Smooth muscle cell (in vitro differentiated cells): ENCODE results near the gene PRDM16. TPM values are rescaled to one million over a fixed set of nuclear protein-coding genes. Genes with fewer than 3 reads are reported as not detected.

ENCODE experiments used
- DNase-seq: peaks from one replicate; lab custom pipeline; 2025; ENCODE audit not compliant: unreplicated experiment; lab: John Stamatoyannopoulos, UW
- H2AFZ ChIP-seq: fragments of 200-600 bp; sonication (generic); 2 replicates; pipeline ENCODE4 v1.6.0; 2016; ENCODE audit warnings: antibody characterized with exemption, low read depth, mild to moderate bottlenecking
- H3F3A ChIP-seq: fragments of 200-600 bp; sonication (generic); 2 replicates; pipeline ENCODE4 v1.6.0; 2017; ENCODE audit warnings: antibody characterized with exemption, low read depth
- H3K27ac ChIP-seq: fragments of 200-600 bp; sonication (generic); 2 replicates; pipeline ENCODE4 v1.5.1; 2016; ENCODE audit warnings: low read depth, mild to moderate bottlenecking
- H3K27me3 ChIP-seq: fragments of 200-600 bp; sonication (generic); 2 replicates; pipeline ENCODE4 v1.6.1; 2016; ENCODE audit warnings: low read depth, mild to moderate bottlenecking
- H3K36me3 ChIP-seq: fragments of 200-600 bp; sonication (generic); 2 replicates; pipeline ENCODE4 v1.5.1; 2016; ENCODE audit warnings: low read depth
- H3K4me1 ChIP-seq: fragments of 200-600 bp; sonication (generic); 2 replicates; pipeline ENCODE4 v1.5.1; 2016; ENCODE audit warnings: low read depth
- H3K4me2 ChIP-seq: fragments of 200-600 bp; sonication (generic); 2 replicates; pipeline ENCODE4 v1.6.0; 2016; ENCODE audit warnings: mild to moderate bottlenecking
- H3K4me3 ChIP-seq: fragments of 200-600 bp; sonication (generic); 2 replicates; pipeline ENCODE4 v1.5.1; 2016; ENCODE audit warnings: mild to moderate bottlenecking
- H3K79me2 ChIP-seq: fragments of 200-600 bp; sonication (generic); 2 replicates; pipeline ENCODE4 v1.6.0; 2016; ENCODE audit warnings: low read depth, mild to moderate bottlenecking
- H3K9ac ChIP-seq: fragments of 200-600 bp; sonication (generic); 2 replicates; pipeline ENCODE4 v1.6.0; 2016; ENCODE audit warnings: low read depth
- H3K9me3 ChIP-seq: fragments of 200-600 bp; sonication (generic); replicated peaks from 2 replicates; pipeline ENCODE4 v1.5.1; 2016; ENCODE audit warnings: low read depth
- H4K20me1 ChIP-seq: fragments of 200-600 bp; sonication (generic); 2 replicates; pipeline ENCODE4 v1.6.0; 2016; ENCODE audit warnings: low read depth
- CTCF ChIP-seq: fragments of 200-600 bp; sonication (generic); IDR thresholded peaks from 2 replicates; pipeline ENCODE4 v1.5.1; 2017; ENCODE audit warnings: borderline replicate concordance, mild to moderate bottlenecking, antibody characterized with exemption; ENCODE audit not compliant: insufficient read depth, poor library complexity, severe bottlenecking
- WGBS: methylation state at CpG from one replicate; pipeline ENCODE4 v1.1.7; 2016; ENCODE audit warnings: low lambda C conversion rate; 5-methylcytosine and 5-hydroxymethylcytosine counted together
- polyA plus RNA-seq: library from polyadenylated mRNA; unstranded; fragments of >200 nt; fragmentation: Nextera tagmentation; extraction: Ambion mirVana; gene quantifications from 2 replicates; pipeline ENCODE4 v1.2.1, GENCODE V29; 2016
- total RNA-seq: library from RNA; depleted of rRNA; stranded (reverse); fragments of >200 nt; gene quantifications from 2 replicates; pipeline ENCODE4 v1.2.3, GENCODE V29; 2014

The PRDM16 gene
- total and polyA plus RNA-seq, 2 experiments from 2014 or later = 0.72 to 1.3 TPM

GRCh38 chr1:3377166-3377565 is 308.2 kb downstream of the PRDM16 start:
- WGBS = 93% methylated on average over 12 of the region's 12 CpGs
- H3K79me2 ChIP-seq = no peaks in the 10 kb centered on the region
- no peak overlapping the region for H2AFZ ChIP-seq
- H3K4me1 ChIP-seq = no peaks in the 10 kb centered on the region
- TF ChIP-seq CTCF = no peak
- H3K4me2 ChIP-seq = no peak overlapping the region
- no peaks in the 10 kb centered on the region for H3F3A ChIP-seq
- H4K20me1 ChIP-seq = no peaks in the 10 kb centered on the region
- no peaks in the 10 kb centered on the region for H3K36me3 ChIP-seq
- H3K9me3 ChIP-seq = no peaks in the 10 kb centered on the region
- H3K9ac ChIP-seq = no peak overlapping the region
- H3K27ac ChIP-seq = no peak overlapping the region
- DNase-seq = no peak
- H3K4me3 ChIP-seq = no peak overlapping the region
- no peaks in the 10 kb centered on the region for H3K27me3 ChIP-seq

DNA sequence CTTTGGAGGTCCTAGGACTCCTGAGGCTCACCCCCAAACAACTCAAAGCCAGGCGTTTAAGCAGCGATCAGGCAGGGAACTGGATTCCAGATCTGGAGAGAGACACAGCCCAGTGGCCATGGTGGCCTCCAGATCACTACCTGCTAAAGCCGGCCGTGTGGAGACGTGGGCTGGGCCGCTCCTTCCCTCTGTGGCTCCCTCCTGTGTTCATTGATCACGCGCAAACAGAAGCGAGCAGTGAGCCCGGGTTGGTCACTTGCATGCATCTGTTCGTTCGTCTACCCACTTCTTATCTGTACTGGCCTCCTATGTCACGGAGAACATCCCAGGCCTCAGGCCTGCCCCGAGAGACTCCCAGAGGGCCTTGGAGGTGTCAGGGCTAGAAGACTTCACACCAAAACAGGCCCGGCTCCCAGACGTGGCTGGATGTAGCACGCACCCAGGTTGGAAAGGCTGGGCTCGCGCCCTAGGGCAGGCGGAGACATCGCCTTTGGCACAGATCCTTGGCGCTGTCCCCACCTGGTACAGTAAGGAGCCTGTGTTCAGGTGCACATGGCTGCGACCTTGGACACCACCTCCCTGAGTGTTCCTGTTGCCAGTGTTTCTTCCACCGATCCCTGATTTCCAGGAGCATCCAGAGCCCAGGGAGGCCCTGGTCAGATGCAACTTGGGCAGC is 308.7 kb downstream of the PRDM16 start:
- H3K27me3 ChIP-seq = no peaks in the 10 kb centered on the region
- no peaks in the 10 kb centered on the region for H3K79me2 ChIP-seq
- H3K9me3 ChIP-seq = no peaks in the 10 kb centered on the region
- 85% methylated on average over 24 of the region's 24 CpGs for WGBS
- TF ChIP-seq CTCF = no peak
- no peak overlapping the region for H3K4me3 ChIP-seq
- no peaks in the 10 kb centered on the region for H3K4me1 ChIP-seq
- no peak overlapping the region for H3K9ac ChIP-seq
- DNase-seq = no peak
- no peak overlapping the region for H2AFZ ChIP-seq
- no peaks in the 10 kb centered on the region for H3F3A ChIP-seq
- H3K4me2 ChIP-seq = no peak overlapping the region
- no peaks in the 10 kb centered on the region for H3K36me3 ChIP-seq
- no peak overlapping the region for H3K27ac ChIP-seq
- H4K20me1 ChIP-seq = no peaks in the 10 kb centered on the region

GRCh38 chr1:3378411-3379208 is 309.6 kb downstream of the PRDM16 start:
- Histone ChIP-seq H3F3A (no peaks in the 10 kb centered on the region), H3K9me3 (no peaks in the 10 kb centered on the region), H3K27ac (no peak overlapping the region), H4K20me1 (no peaks in the 10 kb centered on the region), H3K79me2 (no peaks in the 10 kb centered on the region), H3K4me1 (no peaks in the 10 kb centered on the region), H3K4me2 (no peak overlapping the region), H3K4me3 (no peak overlapping the region), H3K27me3 (no peaks in the 10 kb centered on the region), H3K36me3 (no peaks in the 10 kb centered on the region), H3K9ac (no peak overlapping the region), H2AFZ (no peak overlapping the region)
- no peak for DNase-seq
- WGBS = 93% methylated on average over 13 of the region's 17 CpGs
- TF ChIP-seq CTCF = no peak
